ENCODE measurements around the gene MYMK.

MYMK gene

DNA sequence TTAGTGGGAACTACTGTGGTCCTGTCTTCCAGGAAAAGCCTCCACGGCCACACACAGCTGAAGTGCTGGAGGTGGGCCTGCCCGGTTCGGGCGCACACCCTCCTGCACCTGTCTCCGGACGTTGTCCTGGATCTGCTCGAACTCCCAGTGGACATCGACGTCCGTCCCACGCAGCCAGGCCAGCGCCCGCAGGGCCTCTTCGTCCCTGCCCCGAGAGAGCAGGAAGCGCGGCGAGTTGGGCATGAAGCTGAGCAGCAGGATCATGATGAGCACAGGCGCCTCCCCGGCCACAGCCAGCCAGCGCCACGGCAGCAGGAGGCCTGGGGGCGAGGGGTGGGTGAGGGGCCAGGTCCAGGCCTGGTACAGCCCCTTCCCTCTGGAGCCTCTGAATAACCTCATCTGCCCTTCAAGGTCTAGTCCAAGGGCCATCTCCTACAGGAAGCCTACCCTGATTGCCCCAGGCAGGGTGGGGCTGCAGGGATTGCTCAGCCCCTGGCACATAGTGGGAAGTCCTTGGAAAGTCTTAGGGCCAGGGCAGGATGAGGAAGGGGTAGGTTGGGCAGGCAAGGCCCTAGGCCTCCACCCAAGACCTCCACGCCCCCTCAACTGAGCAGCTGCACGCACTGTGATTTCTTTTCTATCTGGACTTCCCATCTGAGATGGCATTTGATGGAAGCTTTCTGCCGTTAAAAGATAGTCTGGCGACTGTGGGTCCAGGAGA lies 49.3 kb downstream of the MYMK start:
- no peak overlapping the region for H3K4me3 ChIP-seq (ENCODE audit: low read depth, low read length)
- DNase-seq (ENCODE audit: low read depth), result no peak
- TF ChIP-seq CTCF (IDR thresholded peaks at IDR 0.05; ENCODE audit: insufficient read depth, low read depth, low read length, missing control alignments), result no peak

GRCh38 chr9:133474853-133475252 lies 49.9 kb downstream of the MYMK start:
- TF ChIP-seq CTCF (IDR thresholded peaks at IDR 0.05; ENCODE audit: insufficient read depth, low read depth, low read length, missing control alignments), result no peak
- H3K4me3 ChIP-seq (ENCODE audit: low read depth, low read length), result no peak overlapping the region
- DNase-seq (ENCODE audit: low read depth), result no peak

DNA sequence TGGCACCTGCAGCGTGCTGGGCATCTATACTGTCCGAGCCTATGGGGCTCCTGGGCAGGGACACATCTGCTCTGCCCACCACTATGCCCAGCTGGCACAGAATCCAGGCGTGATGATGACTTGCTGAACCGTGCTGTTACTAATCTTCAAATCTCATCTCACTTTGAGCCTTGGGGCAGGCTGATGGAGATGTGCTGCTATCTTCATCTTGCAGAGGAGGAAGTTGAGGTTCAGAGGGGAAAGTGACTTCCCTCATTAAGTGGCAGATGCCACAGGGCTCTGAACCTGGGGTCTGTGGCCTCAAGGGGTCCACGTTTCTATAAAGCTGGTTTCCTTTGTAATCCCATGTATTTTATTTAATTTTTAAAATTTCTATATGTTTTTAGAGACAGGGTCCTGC lies 50.5 kb downstream of the MYMK start:
- DNase-seq (ENCODE audit: low read depth), result no peak
- no peak for TF ChIP-seq CTCF (IDR thresholded peaks at IDR 0.05; ENCODE audit: insufficient read depth, low read depth, low read length, missing control alignments)
- H3K4me3 ChIP-seq (ENCODE audit: low read depth, low read length), result no peak overlapping the region

GRCh38 chr9:133473743-133474142 lies 51.0 kb downstream of the MYMK start:
- no peak overlapping the region for H3K4me3 ChIP-seq (ENCODE audit: low read depth, low read length)
- no peak for DNase-seq (ENCODE audit: low read depth)
- TF ChIP-seq CTCF (IDR thresholded peaks at IDR 0.05; ENCODE audit: insufficient read depth, low read depth, low read length, missing control alignments), result no peak

- no peak for DNase-seq (ENCODE audit: low read depth)
- no peak for TF ChIP-seq CTCF (IDR thresholded peaks at IDR 0.05; ENCODE audit: insufficient read depth, low read depth, low read length, missing control alignments)
- no peak overlapping the region for H3K4me3 ChIP-seq (ENCODE audit: low read depth, low read length)
These were observed 51.9 kb downstream of the MYMK start for GRCh38 chr9:133472753-133473378.

GRCh38 chr9:133472277-133472645 lies 52.5 kb downstream of the MYMK start:
- no peak for DNase-seq (ENCODE audit: low read depth)
- TF ChIP-seq CTCF (IDR thresholded peaks at IDR 0.05; ENCODE audit: insufficient read depth, low read depth, low read length, missing control alignments), result no peak
- H3K4me3 ChIP-seq (ENCODE audit: low read depth, low read length), result no peak overlapping the region
